ENCODE results near the gene CDK5RAP3.

DNA sequence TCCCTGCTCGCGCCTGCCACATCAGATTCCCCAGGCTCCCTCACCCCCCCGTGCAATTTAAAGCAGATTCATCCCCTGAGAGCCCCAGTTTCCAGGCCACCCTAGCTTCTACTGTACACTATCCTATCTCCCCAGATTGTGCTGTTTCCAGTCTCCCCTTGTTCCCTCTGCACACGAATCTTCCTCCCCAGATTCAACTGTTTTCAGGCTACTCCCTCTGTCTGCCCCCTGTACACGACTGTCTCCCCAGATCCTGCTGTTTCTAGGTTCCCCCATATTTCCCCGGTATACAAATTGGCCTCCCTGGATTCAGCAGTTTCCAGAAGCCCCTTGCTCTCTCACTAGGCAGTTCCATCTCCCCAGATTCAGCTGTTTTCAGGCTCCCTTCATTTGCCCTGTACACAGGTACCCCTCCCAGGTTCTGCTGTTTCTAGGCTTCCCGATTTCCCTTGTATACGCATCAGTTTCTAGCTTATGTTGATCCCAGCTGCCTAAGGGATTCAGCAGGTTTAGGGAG, 43.7 kb downstream of the CDK5RAP3 start:
- TF ChIP-seq, protein P1, sequence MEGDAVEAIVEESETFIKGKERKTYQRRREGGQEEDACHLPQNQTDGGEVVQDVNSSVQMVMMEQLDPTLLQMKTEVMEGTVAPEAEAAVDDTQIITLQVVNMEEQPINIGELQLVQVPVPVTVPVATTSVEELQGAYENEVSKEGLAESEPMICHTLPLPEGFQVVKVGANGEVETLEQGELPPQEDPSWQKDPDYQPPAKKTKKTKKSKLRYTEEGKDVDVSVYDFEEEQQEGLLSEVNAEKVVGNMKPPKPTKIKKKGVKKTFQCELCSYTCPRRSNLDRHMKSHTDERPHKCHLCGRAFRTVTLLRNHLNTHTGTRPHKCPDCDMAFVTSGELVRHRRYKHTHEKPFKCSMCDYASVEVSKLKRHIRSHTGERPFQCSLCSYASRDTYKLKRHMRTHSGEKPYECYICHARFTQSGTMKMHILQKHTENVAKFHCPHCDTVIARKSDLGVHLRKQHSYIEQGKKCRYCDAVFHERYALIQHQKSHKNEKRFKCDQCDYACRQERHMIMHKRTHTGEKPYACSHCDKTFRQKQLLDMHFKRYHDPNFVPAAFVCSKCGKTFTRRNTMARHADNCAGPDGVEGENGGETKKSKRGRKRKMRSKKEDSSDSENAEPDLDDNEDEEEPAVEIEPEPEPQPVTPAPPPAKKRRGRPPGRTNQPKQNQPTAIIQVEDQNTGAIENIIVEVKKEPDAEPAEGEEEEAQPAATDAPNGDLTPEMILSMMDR (conservative IDR thresholded peaks at IDR 0.05 in 1 of 2, IDR thresholded peaks at IDR 0.05 in 1 of 2; ENCODE audit: low read depth in 1 of 2, low read length in 2 of 2), result no peak
- TF ChIP-seq EZH2 (IDR thresholded peaks at IDR 0.05; ENCODE audit: low read length, missing control alignments), result no peak
